HEK293T (cell line): ENCODE results near the gene ANKZF1.
A peak's percentile ranks its signal among the peaks of the same experiment; 100 is the strongest.

Experiments used
- CTCF ChIA-PET: fragments of 350-600 bp; formaldehyde crosslinking; extraction: SDS; loops from one replicate; lab custom pipeline; 2021; ENCODE audit warnings: antibody characterized with exemption, inconsistent platforms; lab: Yijun Ruan, JAX
- POLR2A ChIA-PET: fragments of 350-600 bp; formaldehyde crosslinking; extraction: SDS; loops from one replicate; lab custom pipeline; 2020; ENCODE audit warnings: antibody characterized with exemption, inconsistent platforms; lab: Yijun Ruan, JAX
- DNase-seq: peaks from one replicate; pipeline ENCODE4 v3.0.0; 2012; ENCODE audit warnings: mixed read lengths; ENCODE audit errors: extremely low spot score
- ARNT ChIP-seq: fragments of 450-650 bp; IDR thresholded peaks from 2 replicates; pipeline ENCODE4 v1.6.1; 2017; ENCODE audit warnings: mild to moderate bottlenecking
- BHLHE40 ChIP-seq: fragments of 450-650 bp; IDR thresholded peaks from 2 replicates; pipeline ENCODE4 v1.6.1; 2016; ENCODE audit warnings: mild to moderate bottlenecking, moderate library complexity, borderline replicate concordance
- CTBP1 ChIP-seq: fragments of 450-650 bp; IDR thresholded peaks from 2 replicates; pipeline ENCODE4 v1.6.1; 2016; ENCODE audit warnings: borderline replicate concordance
- ELF4 ChIP-seq: fragments of 450-650 bp; IDR thresholded peaks from 2 replicates; pipeline ENCODE4 v1.6.1; 2017; ENCODE audit warnings: antibody characterized with exemption
- FOXA1 ChIP-seq: fragments of 450-650 bp; IDR thresholded peaks from 2 replicates; pipeline ENCODE4 v1.6.1; 2016; ENCODE audit warnings: mild to moderate bottlenecking
- FOXK2 ChIP-seq: fragments of 450-650 bp; IDR thresholded peaks from 2 replicates; pipeline ENCODE4 v1.6.1; 2016; ENCODE audit warnings: mild to moderate bottlenecking
- FOXM1 ChIP-seq: fragments of 450-650 bp; IDR thresholded peaks from 2 replicates; pipeline ENCODE4 v1.6.1; 2017; ENCODE audit warnings: mild to moderate bottlenecking, borderline replicate concordance
- HDGF ChIP-seq: fragments of 450-650 bp; IDR thresholded peaks from 2 replicates; pipeline ENCODE4 v1.6.1; 2017; ENCODE audit warnings: antibody characterized with exemption, borderline replicate concordance
- L3MBTL2 ChIP-seq: fragments of 450-650 bp; conservative IDR thresholded peaks from 2 replicates; pipeline ENCODE4 v1.6.1; 2016; ENCODE audit warnings: mild to moderate bottlenecking
- LEF1 ChIP-seq: fragments of 450-650 bp; IDR thresholded peaks from 2 replicates; pipeline ENCODE4 v1.6.1; 2017; ENCODE audit warnings: mild to moderate bottlenecking, borderline replicate concordance
- NFRKB ChIP-seq: fragments of 450-650 bp; IDR thresholded peaks from 2 replicates; pipeline ENCODE4 v1.6.1; 2016; ENCODE audit warnings: mild to moderate bottlenecking, moderate library complexity
- SP1 ChIP-seq: fragments of 450-650 bp; IDR thresholded peaks from 2 replicates; pipeline ENCODE4 v1.6.1; 2017
- SUZ12 ChIP-seq: fragments of 450-650 bp; IDR thresholded peaks from 2 replicates; pipeline ENCODE4 v1.6.1; 2016; ENCODE audit warnings: mild to moderate bottlenecking
- TARDBP ChIP-seq: fragments of 450-650 bp; IDR thresholded peaks from 2 replicates; pipeline ENCODE4 v1.6.1; 2016
- ZNF384 ChIP-seq: fragments of 450-650 bp; IDR thresholded peaks from 2 replicates; pipeline ENCODE4 v1.6.1; 2016
- TF ChIP-seq, protein P1 (sequence below): fragments of 450-650 bp; IDR thresholded peaks from 2 replicates; pipeline ENCODE4 v1.6.1; 2016

ANKZF1 gene

DNA sequence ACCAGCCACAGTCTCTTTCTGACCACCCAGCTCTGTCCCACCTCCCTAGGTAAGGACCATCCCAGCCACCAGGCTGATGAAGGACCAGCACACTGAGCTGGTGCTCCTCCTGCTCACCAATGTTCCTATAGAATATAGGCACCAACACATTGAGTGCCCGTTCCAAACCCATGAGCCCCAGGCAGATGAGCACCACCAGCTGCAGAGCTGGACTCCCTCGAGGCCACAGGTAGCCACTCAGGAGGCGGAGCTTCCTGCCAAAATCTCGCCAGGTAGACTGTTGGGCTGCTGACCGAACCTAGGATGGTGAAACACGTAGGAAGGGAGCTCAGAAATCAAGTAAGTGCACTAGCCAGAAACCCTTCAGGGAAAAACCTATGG is 13.1 kb upstream of the ANKZF1 start:
- ChIA-PET POLR2A (interaction anchor here (0.6 to 0.8 kb wide), 2 partner anchors 10 to 40 kb away, joined by 3 to 6 read pairs; partner anchors contain the start of genes CNPPD1 and ZFAND2B), CTCF (no interaction called here)

DNA sequence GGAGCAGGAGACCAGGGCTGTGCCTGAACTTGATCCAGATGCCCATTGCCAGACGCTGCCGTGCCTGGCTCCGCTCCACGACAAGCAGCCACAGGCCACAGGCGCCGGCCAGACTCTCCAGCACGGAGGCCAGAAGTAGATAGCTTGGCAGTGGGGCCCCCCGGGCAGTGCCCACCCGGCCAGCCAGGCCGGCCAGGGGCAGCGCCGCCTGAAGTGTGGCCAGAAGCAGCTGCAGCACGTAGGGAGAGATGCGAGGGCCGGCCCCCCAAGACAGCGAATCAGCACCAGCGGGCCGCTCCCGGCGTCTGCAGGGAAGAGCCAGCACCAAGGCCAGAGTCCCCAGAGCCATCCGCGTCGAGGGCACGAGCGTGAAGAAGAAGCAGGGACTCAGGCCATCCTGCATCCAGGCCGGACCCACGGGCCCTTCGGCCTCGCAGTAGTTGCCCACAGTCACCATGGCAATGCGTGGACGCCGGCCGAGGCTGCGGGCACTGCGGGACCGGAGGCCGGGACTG is 11.3 kb upstream of the ANKZF1 start:
- no peak for DNase-seq
- POLR2A ChIA-PET = interaction anchor here (1.0 to 2.9 kb wide), 5 partner anchors 11 to 60 kb away, joined by 3 to 16 read pairs (median 10); partner anchors contain the start of genes ANKZF1, ATG9A, CNPPD1 and GLB1L
- TF ChIP-seq FOXK2 (no peak), TARDBP (no peak), SUZ12 (no peak), SP1 (no peak), ARNT (no peak), L3MBTL2 (no peak), FOXA1 (no peak), CTBP1 (no peak), BHLHE40 (no peak), LEF1 (no peak), HDGF (no peak), ELF4 (no peak), ZNF384 (no peak)
- CTCF ChIA-PET = no interaction called here

More for the DNA sequence above, 13.1 kb upstream of the ANKZF1 start:
- TF ChIP-seq LEF1 = no peak
- TF ChIP-seq BHLHE40 = no peak
- no peak for TF ChIP-seq TARDBP
- TF ChIP-seq ELF4 = no peak
- TF ChIP-seq HDGF = no peak
- TF ChIP-seq FOXM1 = no peak
- TF ChIP-seq FOXA1 = no peak
- no peak for TF ChIP-seq SUZ12
- no peak for TF ChIP-seq FOXK2
- no peak for TF ChIP-seq ZNF384
- TF ChIP-seq ARNT = no peak
- TF ChIP-seq CTBP1 = no peak
- no peak for TF ChIP-seq SP1
- no peak for TF ChIP-seq L3MBTL2
- TF ChIP-seq, protein P1, sequence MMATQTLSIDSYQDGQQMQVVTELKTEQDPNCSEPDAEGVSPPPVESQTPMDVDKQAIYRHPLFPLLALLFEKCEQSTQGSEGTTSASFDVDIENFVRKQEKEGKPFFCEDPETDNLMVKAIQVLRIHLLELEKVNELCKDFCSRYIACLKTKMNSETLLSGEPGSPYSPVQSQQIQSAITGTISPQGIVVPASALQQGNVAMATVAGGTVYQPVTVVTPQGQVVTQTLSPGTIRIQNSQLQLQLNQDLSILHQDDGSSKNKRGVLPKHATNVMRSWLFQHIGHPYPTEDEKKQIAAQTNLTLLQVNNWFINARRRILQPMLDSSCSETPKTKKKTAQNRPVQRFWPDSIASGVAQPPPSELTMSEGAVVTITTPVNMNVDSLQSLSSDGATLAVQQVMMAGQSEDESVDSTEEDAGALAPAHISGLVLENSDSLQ = no peak
- TF ChIP-seq NFRKB = no peak
- DNase-seq = no peak

DNA sequence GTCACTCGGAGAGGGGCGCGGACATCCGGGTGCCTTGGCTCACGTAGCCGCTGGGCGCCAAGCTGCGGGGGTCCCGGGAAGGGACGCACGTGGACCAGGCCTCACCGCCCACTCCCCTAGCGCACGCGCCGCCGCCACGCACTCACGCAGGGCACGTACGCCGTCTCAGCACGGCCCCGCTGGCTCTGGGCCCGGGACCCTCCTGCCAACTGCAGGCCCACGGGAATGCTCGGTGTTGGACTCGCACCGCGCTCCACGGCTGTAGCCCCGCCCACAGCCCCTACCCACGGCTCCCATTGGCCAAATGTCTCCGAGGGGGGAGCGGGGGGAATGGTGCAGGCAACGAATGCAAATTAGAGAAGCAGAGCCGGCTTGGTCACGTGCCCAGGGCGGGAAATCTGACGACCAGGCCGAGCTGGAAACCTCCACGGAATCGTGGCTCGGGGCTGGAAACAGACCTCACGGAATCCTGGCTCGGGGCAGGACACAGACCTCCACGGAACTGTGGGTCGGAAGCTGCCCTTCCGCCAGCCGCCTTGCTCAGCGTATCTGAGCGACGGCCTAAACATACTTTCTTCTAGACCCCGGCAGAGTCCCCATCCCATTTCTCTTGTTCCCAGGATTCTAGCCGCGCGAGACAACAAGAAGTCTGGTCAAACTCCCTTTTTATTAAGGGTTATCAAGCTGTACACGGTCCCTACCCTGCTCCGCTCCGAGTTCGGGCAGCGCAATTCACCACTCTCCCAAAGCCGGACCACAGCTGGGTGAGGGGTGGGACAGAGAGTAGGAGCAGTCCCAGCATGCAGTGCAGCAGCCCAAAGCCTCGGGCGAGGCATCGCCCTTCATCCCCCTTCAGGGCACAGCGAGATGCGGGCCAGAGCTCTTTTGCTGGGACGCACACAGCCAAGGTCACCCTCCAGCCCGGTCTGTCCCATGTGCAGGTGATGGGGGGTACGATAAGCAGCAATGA is 10.6 kb upstream of the ANKZF1 start, which contains the start of gene ABCB6:
Gene ABCB6 (minus strand): TSS at position 227 of the 970 bp plus-strand sequence. CDS start 285 bp downstream, outside the sequence.
- POLR2A ChIA-PET = interaction anchor here (1.0 to 2.9 kb wide), 6 partner anchors 11 to 59 kb away, joined by 3 to 16 read pairs (median 8); partner anchors contain the start of genes ANKZF1, ATG9A, CNPPD1 and GLB1L
- TF ChIP-seq, protein P1 = no peak
- no peak for TF ChIP-seq SUZ12
- no peak for TF ChIP-seq FOXA1
- TF ChIP-seq ELF4 = no peak
- TF ChIP-seq TARDBP = peak; percentile 47; the same call in 1 of the 2 replicates
- TF ChIP-seq SP1 = no peak
- no peak for TF ChIP-seq LEF1
- TF ChIP-seq ZNF384 = no peak
- TF ChIP-seq L3MBTL2 = peak; percentile 91
- DNase-seq = peak; percentile 65
- CTCF ChIA-PET = no interaction called here

DNA sequence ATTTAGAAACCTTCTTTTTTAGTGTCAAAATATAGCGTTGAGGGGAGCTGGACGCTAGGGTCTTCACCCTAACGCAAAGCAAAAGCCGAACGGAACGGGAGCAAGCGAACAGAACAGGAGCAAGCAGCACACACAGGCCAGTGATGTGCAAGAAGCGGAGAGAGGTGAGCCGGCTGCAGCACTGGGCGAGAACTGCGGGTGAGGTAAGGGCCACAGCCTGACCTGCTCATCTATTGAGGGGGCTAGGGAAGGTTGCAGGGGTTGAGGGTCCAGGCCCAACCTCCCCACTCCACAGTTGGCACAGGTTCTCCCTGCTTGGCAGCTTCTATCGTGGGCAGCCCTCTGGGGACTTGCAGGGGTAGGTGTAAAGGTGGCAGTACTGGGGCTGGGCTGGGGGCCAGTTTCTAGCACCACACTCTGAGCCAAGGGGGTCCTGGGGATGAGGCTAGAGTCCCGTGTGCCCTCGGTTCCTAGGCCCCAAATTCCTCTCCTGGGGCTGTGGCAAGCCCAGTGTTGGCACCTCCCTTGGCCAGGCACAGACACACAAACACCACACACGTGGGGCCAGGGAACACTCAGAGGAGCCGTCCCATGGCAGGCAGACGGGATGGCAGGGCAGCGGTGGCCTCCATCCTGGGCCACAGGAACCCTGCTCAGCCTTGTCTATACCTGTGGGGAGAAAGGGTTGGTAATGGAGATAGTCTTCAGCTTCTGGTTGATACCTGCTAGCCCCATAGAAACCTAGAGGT is 9.6 kb upstream of the ANKZF1 start:
- CTCF ChIA-PET = no interaction called here
- POLR2A ChIA-PET = interaction anchor here (1.1 to 2.9 kb wide), 5 partner anchors 10 to 44 kb away, joined by 3 to 16 read pairs (median 10); partner anchors contain the start of genes ANKZF1, ATG9A, CNPPD1 and GLB1L
- no peak for DNase-seq
- TF ChIP-seq HDGF (no peak), FOXA1 (no peak), FOXM1 (no peak), SUZ12 (no peak), ELF4 (no peak), L3MBTL2 (no peak), BHLHE40 (no peak), CTBP1 (no peak), ZNF384 (no peak), TARDBP (no peak), ARNT (no peak), LEF1 (no peak), SP1 (no peak), FOXK2 (no peak), NFRKB (no peak)
- TF ChIP-seq, protein P1 = no peak
